Hepatocyte (in vitro differentiated cells): ENCODE results near the gene ARL10. TPM values are rescaled to one million over a fixed set of nuclear protein-coding genes. Genes with fewer than 3 reads are reported as not detected.

Experiments used
- DNase-seq: peaks from one replicate; pipeline ENCODE4 v3.0.0-alpha.2; 2016; ENCODE audit warnings: low spot score
- H2AFZ ChIP-seq: fragments of 200-600 bp; sonication (generic); 2 replicates; pipeline ENCODE4 v1.6.0; 2016; ENCODE audit warnings: antibody characterized with exemption, mild to moderate bottlenecking
- H3K27ac ChIP-seq: fragments of 200-600 bp; sonication (generic); 2 replicates; pipeline ENCODE4 v1.5.1; 2016; ENCODE audit warnings: mild to moderate bottlenecking
- H3K27me3 ChIP-seq: fragments of 200-600 bp; sonication (generic); 2 replicates; pipeline ENCODE4 v1.6.1; 2016
- H3K36me3 ChIP-seq: fragments of 200-600 bp; sonication (generic); replicated peaks from 2 replicates; pipeline ENCODE4 v1.5.1; 2016; ENCODE audit warnings: low read depth; ENCODE audit not compliant: insufficient read depth
- H3K4me1 ChIP-seq: fragments of 200-600 bp; sonication (generic); 2 replicates; pipeline ENCODE4 v1.5.1; 2016; ENCODE audit warnings: mild to moderate bottlenecking, moderate library complexity; ENCODE audit not compliant: insufficient read depth
- H3K4me2 ChIP-seq: fragments of 200-600 bp; sonication (generic); 2 replicates; pipeline ENCODE4 v1.6.0; 2016
- H3K4me3 ChIP-seq: fragments of 200-600 bp; sonication (generic); 2 replicates; pipeline ENCODE4 v1.5.1; 2016; ENCODE audit warnings: mild to moderate bottlenecking
- H3K79me2 ChIP-seq: fragments of 200-600 bp; sonication (generic); 2 replicates; pipeline ENCODE4 v1.6.0; 2017; ENCODE audit warnings: mild to moderate bottlenecking
- H3K9me2 ChIP-seq: fragments of 200-600 bp; sonication (generic); replicated peaks from 2 replicates; pipeline ENCODE4 v1.6.0; 2017; ENCODE audit warnings: mild to moderate bottlenecking; ENCODE audit not compliant: insufficient read depth
- H3K9me3 ChIP-seq: fragments of 200-600 bp; sonication (generic); 2 replicates; pipeline ENCODE4 v1.5.1; 2016; ENCODE audit warnings: low read depth, mild to moderate bottlenecking
- H4K20me1 ChIP-seq: fragments of 200-600 bp; sonication (generic); 2 replicates; pipeline ENCODE4 v1.6.0; 2016; ENCODE audit warnings: mild to moderate bottlenecking; ENCODE audit not compliant: insufficient read depth, poor library complexity, severe bottlenecking
- EZH2 ChIP-seq: fragments of 200-600 bp; sonication (generic); IDR thresholded peaks from 2 replicates; pipeline ENCODE4 v1.6.1; 2016; ENCODE audit warnings: antibody characterized with exemption, mild to moderate bottlenecking, borderline replicate concordance
- EZH2phosphoT487 ChIP-seq: fragments of 200-600 bp; sonication (generic); IDR thresholded peaks from one replicate; pipeline ENCODE4 v1.6.1; 2018; ENCODE audit warnings: antibody characterized with exemption, mild to moderate bottlenecking, low read depth, moderate library complexity; ENCODE audit not compliant: unreplicated experiment, severe bottlenecking
- WGBS: methylation state at CpG from one replicate; pipeline ENCODE4 v1.1.6; 2016; ENCODE audit warnings: low lambda C conversion rate; ENCODE audit errors: missing lambda C conversion rate; 5-methylcytosine and 5-hydroxymethylcytosine counted together
- polyA plus RNA-seq: library from polyadenylated mRNA; unstranded; fragments of >200 nt; fragmentation: Nextera tagmentation; extraction: Ambion mirVana; gene quantifications from 2 replicates; pipeline ENCODE4 v1.2.1, GENCODE V29; 2016
- total RNA-seq: library from RNA; depleted of rRNA; stranded (reverse); fragments of >200 nt; gene quantifications from 2 replicates; pipeline ENCODE4 v1.2.3, GENCODE V29; 2014
- TF ChIP-seq, protein P1 (sequence below): fragments of 200-600 bp; sonication (generic); IDR thresholded peaks from 2 replicates; pipeline ENCODE4 v1.5.1; 2016; ENCODE audit warnings: antibody characterized with exemption, mild to moderate bottlenecking; ENCODE audit not compliant: poor library complexity

ARL10 gene
- total and polyA plus RNA-seq, 2 experiments from 2014 or later, result 4.4 to 6.7 TPM

DNA sequence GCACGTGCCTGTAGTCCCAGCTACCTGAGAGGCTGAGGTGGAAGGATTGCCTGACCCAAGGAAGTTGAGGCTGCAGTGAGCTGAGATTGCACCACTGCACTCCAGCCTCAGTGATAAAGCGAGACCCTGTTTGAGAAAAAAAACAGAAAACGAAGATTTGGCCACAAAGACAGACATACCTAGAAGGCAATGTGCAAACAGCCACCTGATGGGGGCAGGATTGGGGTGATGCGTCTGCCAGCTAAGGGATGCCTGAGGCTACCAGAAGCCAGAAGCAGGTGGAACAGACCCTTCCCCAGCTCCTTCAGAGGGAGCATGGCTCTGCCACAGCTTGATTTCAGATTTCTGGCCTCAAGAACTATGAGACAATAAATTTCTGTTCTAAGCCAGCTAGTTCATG is 26.2 kb downstream of the ARL10 start:
- H3K79me2 ChIP-seq, result peaks cover 30% of the 10 kb centered on the region
- WGBS, result 93% methylated on average over 4 of the region's 4 CpGs
- TF ChIP-seq EZH2 (no peak), EZH2phosphoT487 (no peak)
- TF ChIP-seq, protein P1, sequence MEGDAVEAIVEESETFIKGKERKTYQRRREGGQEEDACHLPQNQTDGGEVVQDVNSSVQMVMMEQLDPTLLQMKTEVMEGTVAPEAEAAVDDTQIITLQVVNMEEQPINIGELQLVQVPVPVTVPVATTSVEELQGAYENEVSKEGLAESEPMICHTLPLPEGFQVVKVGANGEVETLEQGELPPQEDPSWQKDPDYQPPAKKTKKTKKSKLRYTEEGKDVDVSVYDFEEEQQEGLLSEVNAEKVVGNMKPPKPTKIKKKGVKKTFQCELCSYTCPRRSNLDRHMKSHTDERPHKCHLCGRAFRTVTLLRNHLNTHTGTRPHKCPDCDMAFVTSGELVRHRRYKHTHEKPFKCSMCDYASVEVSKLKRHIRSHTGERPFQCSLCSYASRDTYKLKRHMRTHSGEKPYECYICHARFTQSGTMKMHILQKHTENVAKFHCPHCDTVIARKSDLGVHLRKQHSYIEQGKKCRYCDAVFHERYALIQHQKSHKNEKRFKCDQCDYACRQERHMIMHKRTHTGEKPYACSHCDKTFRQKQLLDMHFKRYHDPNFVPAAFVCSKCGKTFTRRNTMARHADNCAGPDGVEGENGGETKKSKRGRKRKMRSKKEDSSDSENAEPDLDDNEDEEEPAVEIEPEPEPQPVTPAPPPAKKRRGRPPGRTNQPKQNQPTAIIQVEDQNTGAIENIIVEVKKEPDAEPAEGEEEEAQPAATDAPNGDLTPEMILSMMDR, result no peak
- no peaks in the 10 kb centered on the region for H4K20me1 ChIP-seq
- no peak overlapping the region for H3K4me2 ChIP-seq
- peaks cover 17% of the 10 kb centered on the region for H3K4me1 ChIP-seq
- H3K9me3 ChIP-seq, result no peaks in the 10 kb centered on the region
- no peak overlapping the region for H2AFZ ChIP-seq
- H3K9me2 ChIP-seq, result no peaks in the 10 kb centered on the region
- no peak for DNase-seq
- H3K27me3 ChIP-seq, result no peaks in the 10 kb centered on the region
- no peak overlapping the region for H3K27ac ChIP-seq
- no peaks in the 10 kb centered on the region for H3K36me3 ChIP-seq
- H3K4me3 ChIP-seq, result no peak overlapping the region

DNA sequence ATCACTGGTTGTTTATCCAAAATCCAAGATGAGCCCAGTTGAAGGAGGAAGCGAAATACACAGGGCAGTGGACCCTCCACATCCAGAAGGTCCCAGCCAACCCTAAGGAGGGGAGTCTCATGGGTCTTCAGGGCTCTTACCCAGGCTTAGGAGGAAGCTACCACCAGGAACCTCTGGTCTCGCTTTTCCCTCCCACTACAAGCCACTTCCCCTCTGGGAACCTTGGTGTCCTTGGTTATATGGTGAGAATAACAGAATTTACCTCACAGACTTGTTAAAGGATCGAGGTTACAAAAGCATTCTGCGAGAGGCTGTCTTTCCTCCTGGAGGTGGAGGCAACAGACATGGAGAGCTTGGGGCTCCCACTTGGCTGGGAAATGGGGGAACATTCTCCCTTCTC is 26.7 kb downstream of the ARL10 start:
- peaks cover 24% of the 10 kb centered on the region for H3K79me2 ChIP-seq
- H3K9me3 ChIP-seq, result no peaks in the 10 kb centered on the region
- no peak overlapping the region for H3K4me3 ChIP-seq
- H3K9me2 ChIP-seq, result no peaks in the 10 kb centered on the region
- H4K20me1 ChIP-seq, result no peaks in the 10 kb centered on the region
- peaks cover 15% of the 10 kb centered on the region for H3K4me1 ChIP-seq
- no peaks in the 10 kb centered on the region for H3K36me3 ChIP-seq
- H3K4me2 ChIP-seq, result no peak overlapping the region
- no peak overlapping the region for H2AFZ ChIP-seq
- TF ChIP-seq EZH2 (no peak), EZH2phosphoT487 (no peak)
- TF ChIP-seq, protein P1, result no peak
- H3K27me3 ChIP-seq, result no peaks in the 10 kb centered on the region
- no peak overlapping the region for H3K27ac ChIP-seq
- WGBS, result 97% methylated on average over 4 of the region's 4 CpGs
- no peak for DNase-seq

DNA sequence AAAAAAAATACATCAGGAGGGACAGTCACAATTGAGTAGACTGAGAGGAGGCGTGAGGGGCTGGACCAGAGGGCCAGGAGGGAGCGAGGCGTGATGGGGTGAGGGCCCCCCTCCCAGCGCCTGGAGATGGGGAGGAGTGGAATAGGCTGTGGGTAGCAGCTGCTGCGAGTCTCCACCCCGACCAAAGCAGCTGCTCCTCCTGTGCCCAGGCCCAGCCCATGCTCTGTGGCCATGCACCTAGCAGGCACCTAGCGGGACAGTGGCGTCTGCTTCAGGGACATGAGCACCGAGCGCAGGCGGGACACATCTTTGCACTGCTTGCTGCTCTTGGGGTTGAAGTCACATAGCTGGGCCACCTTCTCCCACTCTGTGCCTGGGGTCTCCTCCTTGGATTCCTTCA is 27.2 kb downstream of the ARL10 start:
- peaks cover 19% of the 10 kb centered on the region for H3K79me2 ChIP-seq
- 95% methylated on average over 11 of the region's 11 CpGs for WGBS

More for the DNA sequence above, 27.2 kb downstream of the ARL10 start:
- Histone ChIP-seq H3K4me2 (no peak overlapping the region), H3K4me3 (no peak overlapping the region), H3K9me2 (no peaks in the 10 kb centered on the region), H3K36me3 (no peaks in the 10 kb centered on the region), H3K27ac (no peak overlapping the region), H3K27me3 (no peaks in the 10 kb centered on the region), H3K9me3 (no peaks in the 10 kb centered on the region), H4K20me1 (no peaks in the 10 kb centered on the region), H2AFZ (no peak overlapping the region), H3K4me1 (peaks cover 10% of the 10 kb centered on the region)
- no peak for TF ChIP-seq EZH2
- TF ChIP-seq EZH2phosphoT487, result no peak
- TF ChIP-seq, protein P1, result no peak
- DNase-seq, result no peak
